HL-60 (cell line): ENCODE results near the gene TEX29.

Source experiments
- DNase-seq, 2 experiments: peaks; one replicate each; pipeline ENCODE4 v3.0.0-alpha.2; 2010 to 2020; ENCODE audit warnings: low read depth in 1 of 2, low spot score in 1 of 2
- H3K27ac ChIP-seq: fragments of 250-450 bp; sonication (Bioruptor Pico); replicated peaks from 2 replicates; pipeline ENCODE4 v1.5.1; 2020; ENCODE audit warnings: mild to moderate bottlenecking, moderate library complexity
- H3K27me3 ChIP-seq: fragments of 250-450 bp; sonication (Bioruptor Pico); 2 replicates; pipeline ENCODE4 v1.5.1; 2021; ENCODE audit warnings: mild to moderate bottlenecking, moderate library complexity; ENCODE audit not compliant: insufficient read depth, poor library complexity, severe bottlenecking
- H3K4me3 ChIP-seq: replicated peaks from 2 replicates; pipeline ENCODE4 v1.5.1; 2011; ENCODE audit warnings: mild to moderate bottlenecking, control low read depth, low read length; ENCODE audit not compliant: insufficient read depth
- GABPA ChIP-seq: IDR thresholded peaks from 2 replicates; pipeline ENCODE4 v1.6.1; 2012; ENCODE audit warnings: low read depth
- POLR2AphosphoS5 ChIP-seq: IDR thresholded peaks from 2 replicates; pipeline ENCODE4 v1.6.1; 2012; ENCODE audit warnings: low read depth
- SPI1 ChIP-seq: IDR thresholded peaks from 2 replicates; pipeline ENCODE4 v1.6.1; 2012; ENCODE audit warnings: low read depth, mild to moderate bottlenecking, borderline replicate concordance
- TF ChIP-seq, protein P1 (sequence below): IDR thresholded peaks from 2 replicates; pipeline ENCODE4 v1.6.1; 2012; ENCODE audit warnings: low read depth; ENCODE audit not compliant: insufficient replicate concordance
- TF ChIP-seq, protein P2 (sequence below): IDR thresholded peaks from one replicate; pipeline ENCODE4 v1.5.1; 2011; ENCODE audit warnings: low read length, control low read depth, inconsistent platforms; ENCODE audit not compliant: insufficient read depth

The TEX29 gene

DNA sequence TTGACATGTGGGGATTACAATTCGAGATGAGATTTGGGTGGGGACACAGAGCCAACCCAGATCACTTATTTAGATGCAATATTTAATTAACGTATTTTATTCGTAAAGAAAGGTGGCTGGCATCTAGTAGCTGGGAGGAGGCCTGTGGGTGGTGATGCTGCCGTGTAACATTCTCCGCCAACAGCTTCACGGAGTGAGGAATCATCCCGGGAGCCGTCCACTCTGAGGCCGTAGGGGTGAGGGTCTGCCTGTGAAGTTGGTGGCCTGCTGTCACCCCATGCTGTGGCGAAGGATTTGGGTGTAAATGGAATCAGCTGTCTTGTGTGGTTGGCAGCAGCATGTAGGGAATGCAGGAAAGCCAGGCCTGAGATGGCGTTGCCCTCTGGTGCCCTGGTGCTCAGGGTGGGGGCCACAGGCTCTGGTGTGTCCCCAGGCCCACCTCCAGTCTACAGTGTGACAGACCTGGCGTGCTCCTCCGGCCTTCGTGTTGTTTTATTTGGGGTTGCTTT is 3.3 kb upstream of the TEX29 start:
- Histone ChIP-seq H3K4me3 (no peak overlapping the region), H3K27me3 (no peaks in the 10 kb centered on the region), H3K27ac (no peak overlapping the region)
- TF ChIP-seq SPI1 (no peak), POLR2AphosphoS5 (no peak), GABPA (no peak)
- TF ChIP-seq, protein P1, sequence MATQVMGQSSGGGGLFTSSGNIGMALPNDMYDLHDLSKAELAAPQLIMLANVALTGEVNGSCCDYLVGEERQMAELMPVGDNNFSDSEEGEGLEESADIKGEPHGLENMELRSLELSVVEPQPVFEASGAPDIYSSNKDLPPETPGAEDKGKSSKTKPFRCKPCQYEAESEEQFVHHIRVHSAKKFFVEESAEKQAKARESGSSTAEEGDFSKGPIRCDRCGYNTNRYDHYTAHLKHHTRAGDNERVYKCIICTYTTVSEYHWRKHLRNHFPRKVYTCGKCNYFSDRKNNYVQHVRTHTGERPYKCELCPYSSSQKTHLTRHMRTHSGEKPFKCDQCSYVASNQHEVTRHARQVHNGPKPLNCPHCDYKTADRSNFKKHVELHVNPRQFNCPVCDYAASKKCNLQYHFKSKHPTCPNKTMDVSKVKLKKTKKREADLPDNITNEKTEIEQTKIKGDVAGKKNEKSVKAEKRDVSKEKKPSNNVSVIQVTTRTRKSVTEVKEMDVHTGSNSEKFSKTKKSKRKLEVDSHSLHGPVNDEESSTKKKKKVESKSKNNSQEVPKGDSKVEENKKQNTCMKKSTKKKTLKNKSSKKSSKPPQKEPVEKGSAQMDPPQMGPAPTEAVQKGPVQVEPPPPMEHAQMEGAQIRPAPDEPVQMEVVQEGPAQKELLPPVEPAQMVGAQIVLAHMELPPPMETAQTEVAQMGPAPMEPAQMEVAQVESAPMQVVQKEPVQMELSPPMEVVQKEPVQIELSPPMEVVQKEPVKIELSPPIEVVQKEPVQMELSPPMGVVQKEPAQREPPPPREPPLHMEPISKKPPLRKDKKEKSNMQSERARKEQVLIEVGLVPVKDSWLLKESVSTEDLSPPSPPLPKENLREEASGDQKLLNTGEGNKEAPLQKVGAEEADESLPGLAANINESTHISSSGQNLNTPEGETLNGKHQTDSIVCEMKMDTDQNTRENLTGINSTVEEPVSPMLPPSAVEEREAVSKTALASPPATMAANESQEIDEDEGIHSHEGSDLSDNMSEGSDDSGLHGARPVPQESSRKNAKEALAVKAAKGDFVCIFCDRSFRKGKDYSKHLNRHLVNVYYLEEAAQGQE, result no peak
- TF ChIP-seq, protein P2, sequence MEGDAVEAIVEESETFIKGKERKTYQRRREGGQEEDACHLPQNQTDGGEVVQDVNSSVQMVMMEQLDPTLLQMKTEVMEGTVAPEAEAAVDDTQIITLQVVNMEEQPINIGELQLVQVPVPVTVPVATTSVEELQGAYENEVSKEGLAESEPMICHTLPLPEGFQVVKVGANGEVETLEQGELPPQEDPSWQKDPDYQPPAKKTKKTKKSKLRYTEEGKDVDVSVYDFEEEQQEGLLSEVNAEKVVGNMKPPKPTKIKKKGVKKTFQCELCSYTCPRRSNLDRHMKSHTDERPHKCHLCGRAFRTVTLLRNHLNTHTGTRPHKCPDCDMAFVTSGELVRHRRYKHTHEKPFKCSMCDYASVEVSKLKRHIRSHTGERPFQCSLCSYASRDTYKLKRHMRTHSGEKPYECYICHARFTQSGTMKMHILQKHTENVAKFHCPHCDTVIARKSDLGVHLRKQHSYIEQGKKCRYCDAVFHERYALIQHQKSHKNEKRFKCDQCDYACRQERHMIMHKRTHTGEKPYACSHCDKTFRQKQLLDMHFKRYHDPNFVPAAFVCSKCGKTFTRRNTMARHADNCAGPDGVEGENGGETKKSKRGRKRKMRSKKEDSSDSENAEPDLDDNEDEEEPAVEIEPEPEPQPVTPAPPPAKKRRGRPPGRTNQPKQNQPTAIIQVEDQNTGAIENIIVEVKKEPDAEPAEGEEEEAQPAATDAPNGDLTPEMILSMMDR, result no peak
- no peak for DNase-seq

DNA sequence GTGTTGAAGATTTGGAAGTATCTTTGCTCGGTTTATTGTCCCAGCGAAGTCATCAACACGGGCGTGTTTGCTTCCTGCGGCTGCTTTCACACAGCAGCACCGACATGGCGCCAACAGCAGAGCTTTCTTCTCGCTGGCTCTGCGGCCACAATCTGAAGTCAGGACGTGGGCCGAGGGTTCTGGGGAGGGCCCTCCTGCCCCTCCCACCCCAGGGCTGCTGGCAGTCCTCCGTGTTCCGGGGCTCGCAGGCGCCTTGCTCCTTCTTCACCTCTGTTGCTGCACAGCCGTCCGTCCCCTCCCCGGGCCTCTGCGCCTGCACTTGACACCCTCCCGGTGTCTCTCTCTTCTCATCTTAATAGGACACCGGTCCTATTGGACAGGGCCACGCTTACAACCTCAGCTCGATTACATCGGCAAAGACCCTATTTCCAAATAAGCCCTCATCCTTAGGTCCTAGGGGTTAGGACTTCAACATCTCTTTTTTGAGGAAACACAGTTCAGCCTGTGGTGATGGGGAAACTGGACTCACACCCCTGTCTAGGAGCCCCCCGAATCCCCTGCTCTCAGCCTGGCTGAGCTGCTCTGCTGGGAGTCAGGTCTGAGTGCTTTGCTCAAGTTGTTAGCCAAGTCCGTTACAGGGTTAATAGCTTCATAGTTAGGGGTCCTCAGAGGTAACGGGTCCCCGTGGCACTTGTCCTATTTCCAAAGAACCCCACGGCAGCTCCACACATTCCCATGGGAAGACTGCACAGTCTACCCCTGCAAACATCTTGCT is 2.7 kb upstream of the TEX29 start:
- no peak for DNase-seq
- Histone ChIP-seq H3K4me3 (no peak overlapping the region), H3K27me3 (no peaks in the 10 kb centered on the region), H3K27ac (no peak overlapping the region)
- no peak for TF ChIP-seq GABPA
- TF ChIP-seq, protein P2, result no peak
- no peak for TF ChIP-seq POLR2AphosphoS5

DNA sequence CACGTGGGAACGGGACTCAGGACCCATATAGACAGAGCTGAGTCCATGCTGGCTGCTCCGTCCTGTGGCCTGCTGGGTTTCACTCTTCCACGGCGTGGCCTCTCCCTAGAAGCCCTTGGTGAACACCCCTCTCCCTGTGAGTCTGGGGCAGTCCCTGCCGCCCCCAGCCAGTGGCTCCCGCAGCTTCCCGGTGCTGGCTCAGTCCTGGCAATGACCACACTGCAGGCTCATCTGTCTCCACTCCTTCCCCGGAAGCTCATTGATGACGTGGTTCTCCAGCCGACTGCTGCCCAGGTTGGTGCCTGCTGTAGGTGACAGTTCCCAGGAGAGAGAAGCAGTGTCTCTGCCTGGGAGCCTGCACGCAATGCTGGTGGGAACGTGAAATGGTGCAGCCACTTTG is 2.1 kb upstream of the TEX29 start:
- Histone ChIP-seq H3K27me3 (no peaks in the 10 kb centered on the region), H3K4me3 (no peak overlapping the region), H3K27ac (no peak overlapping the region)
- no peak for TF ChIP-seq GABPA
- TF ChIP-seq SPI1, result no peak
- TF ChIP-seq, protein P1, result no peak
- TF ChIP-seq POLR2AphosphoS5, result no peak
- TF ChIP-seq, protein P2, result no peak
- no peak for DNase-seq
